Type B pancreatic cell (in vitro differentiated cells): ENCODE results near the gene MON2. TPM values are rescaled to one million over a fixed set of nuclear protein-coding genes. Genes with fewer than 3 reads are reported as not detected.

ENCODE experiments used
- DNase-seq: peaks from one replicate; pipeline ENCODE4 v3.0.0; 2021; ENCODE audit warnings: mixed read lengths; ENCODE audit not compliant: unreplicated experiment; ENCODE audit errors: extremely low spot score
- H3K27ac Mint-ChIP-seq: 2 replicates; pipeline ENCODE4 v1.8.0; 2021; ENCODE audit warnings: mild to moderate bottlenecking, mixed read lengths
- H3K27me3 Mint-ChIP-seq: 2 replicates; pipeline ENCODE4 v1.8.0; 2021; ENCODE audit warnings: mixed read lengths
- H3K36me3 Mint-ChIP-seq: 2 replicates; pipeline ENCODE4 v1.8.0; 2021; ENCODE audit warnings: mixed read lengths
- H3K4me1 Mint-ChIP-seq: one replicate; pipeline ENCODE4 v1.8.0; 2021; ENCODE audit warnings: mixed read lengths; ENCODE audit not compliant: unreplicated experiment
- H3K4me3 Mint-ChIP-seq: 2 replicates; pipeline ENCODE4 v1.8.0; 2021; ENCODE audit warnings: mild to moderate bottlenecking, mixed read lengths
- H3K9me3 Mint-ChIP-seq: 2 replicates; pipeline ENCODE4 v1.8.0; 2021; ENCODE audit warnings: mixed read lengths
- CTCF ChIP-seq: fragments of 200-600 bp; sonication (generic); conservative IDR thresholded peaks from 2 replicates; pipeline ENCODE4 v1.5.0; 2021; ENCODE audit warnings: antibody characterized with exemption, mild to moderate bottlenecking
- microRNA-seq: library from miRNA; unstranded; fragments of <30 nt; microRNA quantifications from one replicate; pipeline ENCODE4, GENCODE V29; 2020
- total RNA-seq: library from RNA; stranded (reverse); gene quantifications from 2 replicates; pipeline ENCODE4 v1.2.1, GENCODE V29; 2021; ENCODE audit warnings: low replicate concordance

Gene MON2
- total RNA-seq, 1 donor from 2014 or later: 47.4 TPM

DNA sequence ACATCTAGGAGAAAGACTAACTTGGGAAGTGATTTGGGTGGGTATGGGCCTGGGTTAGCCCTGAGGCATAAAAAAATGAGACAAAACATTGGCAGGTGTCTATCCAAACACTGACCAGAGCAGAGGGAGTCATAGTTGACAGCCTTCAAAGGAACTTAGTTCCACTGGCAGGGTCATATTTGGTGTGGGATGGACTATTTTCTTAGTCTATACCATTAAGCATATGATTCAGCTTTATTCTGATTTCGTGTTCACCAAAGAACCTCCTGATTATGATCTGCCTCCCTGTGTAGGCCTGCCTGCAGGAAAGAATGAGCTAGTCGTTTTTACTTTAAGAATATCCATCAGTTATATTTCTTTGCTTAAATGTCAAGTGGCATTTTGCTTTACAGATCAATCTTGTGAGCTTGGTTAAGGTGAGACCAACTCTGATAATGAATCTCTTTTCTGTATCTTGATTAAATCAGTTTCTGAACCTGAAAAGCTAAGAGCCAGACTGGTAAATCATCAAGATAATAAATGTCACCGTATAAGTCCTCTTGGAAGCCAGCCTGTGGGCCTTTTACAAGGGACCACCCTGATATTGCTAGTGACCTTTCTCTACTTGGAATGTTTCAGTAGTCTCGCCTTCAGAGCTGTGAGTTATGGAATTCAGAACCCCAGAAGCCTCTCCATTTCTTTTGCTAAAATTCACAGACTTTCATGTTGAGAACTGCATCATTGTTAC lies 182.9 kb downstream of the MON2 start:
- Mint-ChIP-seq H3K4me1 (peaks cover 9% of the 10 kb centered on the region), H3K36me3 (peaks cover 11% of the 10 kb centered on the region), H3K27me3 (no peaks in the 10 kb centered on the region), H3K27ac (peak overlapping the region; percentile 26), H3K9me3 (no peaks in the 10 kb centered on the region), H3K4me3 (no peak overlapping the region)
- no peak for TF ChIP-seq CTCF
- no peak for DNase-seq

Small RNAs within 50 kb of the gene (microRNA-seq; reads per million reads assigned to microRNA genes)
- gene MIRLET7I: 8,484 reads per million, percentile 94 among the genes with 10 or more reads in this experiment

Other genes starting within 250 kb of the MON2 start
- gene USP15, start 206.4 kb upstream of the MON2 start, total RNA-seq: 43.2 and 47.5 TPM in 2 replicates